H1 (cell line): Measurements from ENCODE around the gene RPL38. TPM values are rescaled to one million over a fixed set of nuclear protein-coding genes. Genes with fewer than 3 reads are reported as not detected.

Experiments
- CTCF ChIA-PET: fragments of 300-600 bp; sonication (Branson Sonifier 250); formaldehyde crosslinking; loops from one replicate; lab custom pipeline; 2021; ENCODE audit not compliant: partially characterized antibody; lab: Charles Lee
- POLR2A ChIA-PET: fragments of 300-600 bp; sonication (Branson Sonifier 250); formaldehyde crosslinking; loops from one replicate; lab custom pipeline; 2021; ENCODE audit warnings: inconsistent platforms; ENCODE audit not compliant: partially characterized antibody; lab: Charles Lee
- DNase-seq, 2 experiments: peaks; one replicate each; pipeline versions ENCODE4 v3.0.0 to v3.0.0-alpha.2; 2010 to 2022; ENCODE audit warnings: low spot score in 2 of 2, low read depth in 1 of 2, mixed read lengths in 1 of 2
- FAIRE-seq: peaks from 2 replicates; lab custom pipeline; 2011; peaks lifted over from hg19 to GRCh38; lab: Jason Lieb, UNC
- H2AFZ ChIP-seq: 2 replicates; pipeline ENCODE4 v1.8.1; 2012; ENCODE audit warnings: low read length, inconsistent platforms
- H2AK5ac ChIP-seq: 2 replicates; pipeline ENCODE4 v1.6.1; 2013; ENCODE audit warnings: low read depth, low read length
- H2BK120ac ChIP-seq: replicated peaks from 2 replicates; pipeline ENCODE3; 2013; ENCODE audit warnings: low read depth, low read length, inconsistent platforms
- H2BK12ac ChIP-seq: 2 replicates; pipeline ENCODE4 v1.6.1; 2013; ENCODE audit warnings: low read depth, low read length
- H2BK15ac ChIP-seq: 2 replicates; pipeline ENCODE4 v1.6.1; 2013; ENCODE audit warnings: low read length
- H2BK20ac ChIP-seq: 2 replicates; pipeline ENCODE4 v1.6.1; 2013; ENCODE audit warnings: low read length
- H2BK5ac ChIP-seq: 2 replicates; pipeline ENCODE4 v1.6.1; 2013; ENCODE audit warnings: low read depth, low read length
- H3K14ac ChIP-seq: 2 replicates; pipeline ENCODE4 v1.6.1; 2013; ENCODE audit warnings: inconsistent platforms; ENCODE audit not compliant: insufficient read length
- H3K18ac ChIP-seq: 2 replicates; pipeline ENCODE4 v1.6.1; 2013; ENCODE audit warnings: low read length; ENCODE audit errors: extremely low read depth
- H3K23ac ChIP-seq: 2 replicates; pipeline ENCODE4 v1.6.1; 2013; ENCODE audit warnings: inconsistent platforms; ENCODE audit not compliant: insufficient read length
- H3K23me2 ChIP-seq: 2 replicates; pipeline ENCODE4 v1.6.1; 2013; ENCODE audit warnings: low read depth, low read length
- H3K27ac ChIP-seq: 2 replicates; pipeline ENCODE4 v1.6.1; 2011; ENCODE audit warnings: low read depth, low read length, inconsistent platforms
- H3K27me3 ChIP-seq, 4 experiments: replicated peaks in 1 of 4; 1 replicate in 1 of 4; 2 replicates in 3 of 4; pipeline versions ENCODE4 v1.6.1 to v1.8.1; 2011 to 2013; ENCODE audit warnings: low read length in 3 of 4, mild to moderate bottlenecking in 3 of 4, inconsistent platforms in 2 of 4, mixed read lengths in 2 of 4, moderate library complexity in 1 of 4; ENCODE audit not compliant: control insufficient read depth in 3 of 4, insufficient read depth in 3 of 4; ENCODE audit errors: extremely low read depth in 1 of 4
- H3K36me3 ChIP-seq, 4 experiments: 2 replicates each; pipeline versions ENCODE4 v1.6.1 to v1.8.1; 2011 to 2013; ENCODE audit warnings: mild to moderate bottlenecking in 4 of 4, low read length in 3 of 4, moderate library complexity in 2 of 4, control low read depth in 1 of 4, inconsistent platforms in 1 of 4; ENCODE audit not compliant: insufficient read depth in 4 of 4, control insufficient read depth in 2 of 4
- H3K4ac ChIP-seq: replicated peaks from 2 replicates; pipeline ENCODE3; 2013; ENCODE audit warnings: low read length, low read depth, mixed read lengths, inconsistent platforms; ENCODE audit not compliant: insufficient read length
- H3K4me1 ChIP-seq, 4 experiments: replicated peaks in 1 of 4; 1 replicate in 1 of 4; 2 replicates in 3 of 4; pipeline versions ENCODE4 v1.6.1 to v1.8.1; 2011 to 2013; ENCODE audit warnings: low read length in 3 of 4, inconsistent platforms in 2 of 4, mixed read lengths in 1 of 4; ENCODE audit not compliant: insufficient read depth in 4 of 4, control insufficient read depth in 3 of 4
- H3K4me2 ChIP-seq, 2 experiments: 2 replicates each; pipeline versions ENCODE4 v1.6.1 to v1.8.1; 2011 to 2013; ENCODE audit warnings: low read depth in 2 of 2, low read length in 2 of 2, control low read depth in 1 of 2, inconsistent platforms in 1 of 2, mild to moderate bottlenecking in 1 of 2; ENCODE audit not compliant: insufficient read depth in 1 of 2
- H3K4me3 ChIP-seq, 4 experiments: fragments of 200-600, 300-600 bp in 1 of 4; sonication (generic), shearing (Covaris generic), sonication (Bioruptor Twin) in 1 of 4; 2 replicates each; pipeline versions ENCODE4 v1.5.1 to v1.8.1; 2011 to 2016; ENCODE audit warnings: low read length in 4 of 4, low read depth in 3 of 4, control low read depth in 2 of 4, inconsistent platforms in 2 of 4, mild to moderate bottlenecking in 2 of 4, mixed read lengths in 1 of 4, moderate library complexity in 1 of 4; ENCODE audit not compliant: insufficient read depth in 2 of 4; ENCODE audit errors: extremely low read depth in 1 of 4
- H3K56ac ChIP-seq: replicated peaks from 2 replicates; pipeline ENCODE3; 2013; ENCODE audit warnings: low read depth, mild to moderate bottlenecking, mixed read lengths, low read length, inconsistent platforms; ENCODE audit not compliant: insufficient read length
- H3K79me1 ChIP-seq: 2 replicates; pipeline ENCODE4 v1.6.1; 2013; ENCODE audit warnings: low read depth, low read length, control low read depth
- H3K79me2 ChIP-seq, 2 experiments: 2 replicates each; pipeline versions ENCODE4 v1.6.1 to v1.8.1; 2012 to 2013; ENCODE audit warnings: low read length in 2 of 2, mild to moderate bottlenecking in 2 of 2, inconsistent platforms in 1 of 2; ENCODE audit not compliant: insufficient read depth in 2 of 2, control insufficient read depth in 1 of 2
- H3K9ac ChIP-seq, 4 experiments: replicated peaks in 1 of 4; 1 replicate in 1 of 4; 2 replicates in 3 of 4; pipeline versions ENCODE4 v1.6.1 to v1.8.1; 2011 to 2013; ENCODE audit warnings: low read depth in 3 of 4, low read length in 3 of 4, control low read depth in 2 of 4, mild to moderate bottlenecking in 2 of 4, moderate library complexity in 2 of 4, inconsistent platforms in 1 of 4; ENCODE audit errors: extremely low read depth in 1 of 4
- H3K9me3 ChIP-seq, 2 experiments: 2 replicates each; pipeline versions ENCODE4 v1.6.1 to v1.8.1; 2012 to 2013; ENCODE audit warnings: mild to moderate bottlenecking in 2 of 2, moderate library complexity in 2 of 2, control low read depth in 1 of 2, inconsistent platforms in 1 of 2, low read depth in 1 of 2, low read length in 1 of 2, mixed read lengths in 1 of 2; ENCODE audit not compliant: insufficient read depth in 2 of 2
- H4K20me1 ChIP-seq, 2 experiments: replicated peaks in 1 of 2; 2 replicates each; pipeline versions ENCODE3 to v1.8.1; 2011 to 2013; ENCODE audit warnings: inconsistent platforms in 2 of 2, low read length in 2 of 2, mild to moderate bottlenecking in 1 of 2; ENCODE audit not compliant: insufficient read depth in 2 of 2, control insufficient read depth in 1 of 2
- H4K5ac ChIP-seq: 2 replicates; pipeline ENCODE4 v1.6.1; 2013; ENCODE audit warnings: low read length, low read depth, mixed read lengths, inconsistent platforms; ENCODE audit not compliant: insufficient read length
- H4K8ac ChIP-seq: 2 replicates; pipeline ENCODE4 v1.8.0; 2013; ENCODE audit warnings: mild to moderate bottlenecking, moderate library complexity, low read length, inconsistent platforms; ENCODE audit not compliant: insufficient read depth; ENCODE audit errors: extremely low read depth
- H4K91ac ChIP-seq: replicated peaks from 2 replicates; pipeline ENCODE3; 2013; ENCODE audit warnings: low read length, mixed read lengths, inconsistent platforms; ENCODE audit not compliant: insufficient read length
- ATF3 ChIP-seq: IDR thresholded peaks from 2 replicates; pipeline ENCODE4 v1.6.1; 2011; ENCODE audit warnings: low read depth, mild to moderate bottlenecking, low read length; ENCODE audit not compliant: insufficient read depth
- CHD2 ChIP-seq: IDR thresholded peaks from 2 replicates; pipeline ENCODE4 v1.6.1; 2012; ENCODE audit warnings: low read length, improper control_type of control experiment
- EGR1 ChIP-seq: IDR thresholded peaks from 2 replicates; pipeline ENCODE4 v1.6.1; 2011; ENCODE audit warnings: low read depth, low read length, borderline replicate concordance
- EZH2 ChIP-seq: fragments of 200-600 bp; sonication (generic); IDR thresholded peaks from 2 replicates; pipeline ENCODE4 v1.7.1; 2012; ENCODE audit warnings: low read depth, mild to moderate bottlenecking, moderate library complexity, low read length, inconsistent platforms; ENCODE audit not compliant: severe bottlenecking
- POLR2A ChIP-seq, 2 experiments: IDR thresholded peaks; 1 replicate in 1 of 2; 2 replicates in 1 of 2; pipeline ENCODE4 v1.6.1; 2011; ENCODE audit warnings: low read depth in 2 of 2, low read length in 2 of 2, mild to moderate bottlenecking in 2 of 2; ENCODE audit errors: control extremely low read depth in 1 of 2
- SIN3A ChIP-seq, 2 experiments: IDR thresholded peaks in 1 of 2; conservative IDR thresholded peaks in 1 of 2; 2 replicates each; pipeline ENCODE4 v1.6.1; 2011 to 2012; ENCODE audit warnings: low read length in 2 of 2, improper control_type of control experiment in 1 of 2, low read depth in 1 of 2, mild to moderate bottlenecking in 1 of 2
- SIRT6 ChIP-seq: IDR thresholded peaks from one replicate; pipeline ENCODE4 v1.7.1; 2012; ENCODE audit warnings: low read length, inconsistent platforms
- SP2 ChIP-seq: IDR thresholded peaks from 2 replicates; pipeline ENCODE4 v1.6.1; 2012; ENCODE audit warnings: mild to moderate bottlenecking, low read length, inconsistent platforms
- TCF12 ChIP-seq: IDR thresholded peaks from 2 replicates; pipeline ENCODE4 v1.6.1; 2011; ENCODE audit warnings: low read depth, mild to moderate bottlenecking, low read length
- WGBS, 2 experiments: shearing (Covaris generic) in 1 of 2; methylation state at CpG; one replicate each; pipeline versions ENCODE4 v1.1.6 to v1.1.7; 2013 to 2015; ENCODE audit warnings: low lambda C conversion rate in 2 of 2, mixed read lengths in 2 of 2, inconsistent platforms in 1 of 2, low coverage in 1 of 2, missing lambda C conversion rate in 1 of 2; ENCODE audit not compliant: insufficient replicate concordance in 2 of 2, insufficient coverage in 1 of 2, insufficient read length in 1 of 2; ENCODE audit errors: extremely low coverage in 1 of 2, missing lambda C conversion rate in 1 of 2; 5-methylcytosine and 5-hydroxymethylcytosine counted together
- polyA plus RNA-seq, 7 experiments: library from polyadenylated mRNA; depleted of rRNA in 3 of 7; stranded (reverse) in 5 of 7; unstranded in 2 of 7; fragments of >200 nt in 5 of 7; fragments of 200-250 nt in 2 of 7; gene quantifications; 1 replicate in 5 of 7; 2 replicates in 1 of 7; 4 replicates in 1 of 7; pipeline versions ENCODE4 v1.2.1 to v1.2.3, GENCODE V29; 2011 to 2013; ENCODE audit warnings: missing spikeins in 2 of 7, mixed read lengths in 2 of 7
- total RNA-seq: library from RNA; stranded (reverse); fragmentation: NEBNext Ultra II Directional; extraction: Animal tissue kit (Norgen Biotek cat#: 25700); gene quantifications from 2 replicates; pipeline ENCODE4 v1.2.1, GENCODE V29; 2021
- TF ChIP-seq, protein P1 (sequence below): IDR thresholded peaks from 2 replicates; pipeline ENCODE4 v1.6.1; 2012; ENCODE audit warnings: inconsistent platforms

Gene RPL38
- total and polyA plus RNA-seq, 2 of the 8 experiments (the other 6 are each of a cell fraction or from before 2014, with no cell fraction given): 412 to 1,195 TPM

GRCh38 chr17:74240618-74241205, 37.2 kb downstream of the RPL38 start:
- Histone ChIP-seq H3K4ac (no peak overlapping the region), H3K14ac (no peak overlapping the region)

More at GRCh38 chr17:74240618-74241205, 37.2 kb downstream of the RPL38 start:
- H2BK15ac ChIP-seq: peak overlapping the region; percentile 72; the same call in 1 of the 2 replicates
- no peak overlapping the region for H3K18ac ChIP-seq
- TF ChIP-seq SIRT6: no peak
- TF ChIP-seq ATF3: no peak
- TF ChIP-seq EGR1: no peak
- TF ChIP-seq TCF12: no peak
- TF ChIP-seq CHD2: no peak
- TF ChIP-seq, protein P1, sequence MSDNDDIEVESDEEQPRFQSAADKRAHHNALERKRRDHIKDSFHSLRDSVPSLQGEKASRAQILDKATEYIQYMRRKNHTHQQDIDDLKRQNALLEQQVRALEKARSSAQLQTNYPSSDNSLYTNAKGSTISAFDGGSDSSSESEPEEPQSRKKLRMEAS: no peak
- no peak for TF ChIP-seq SP2
- TF ChIP-seq EZH2: no peak
- TF ChIP-seq POLR2A (IDR thresholded peaks at IDR 0.05; ENCODE audit: control extremely low read depth in 1 of 2, low read depth in 2 of 2, low read length in 2 of 2): no peak
- no peak for TF ChIP-seq SIN3A (conservative IDR thresholded peaks at IDR 0.05 in 1 of 2, IDR thresholded peaks at IDR 0.05 in 1 of 2; ENCODE audit: low read depth in 1 of 2, low read length in 2 of 2)
- TF ChIP-seq, all 59 proteins: peak for 0
- H3K79me1 ChIP-seq: no peaks in the 10 kb centered on the region
- H3K23ac ChIP-seq: no peak overlapping the region
- FAIRE-seq (no peak), DNase-seq (no peak)
- no peak overlapping the region for H3K4me2 ChIP-seq
- no peaks in the 10 kb centered on the region for H3K36me3 ChIP-seq
- H3K56ac ChIP-seq: no peak overlapping the region
- no peak overlapping the region for H2BK20ac ChIP-seq
- H3K9ac ChIP-seq: no peak overlapping the region
- H2AFZ ChIP-seq: no peak overlapping the region
- H2BK5ac ChIP-seq: no peak overlapping the region
- H4K91ac ChIP-seq: no peak overlapping the region
- no peak overlapping the region for H2AK5ac ChIP-seq
- POLR2A ChIA-PET: interaction anchor here (1.2 to 8.2 kb wide), 4 partner anchors 10 to 38 kb away, joined by 3 to 61 read pairs (median 4); partner anchors contain the start of genes RPL38 and TTYH2
- H2BK12ac ChIP-seq: no peak overlapping the region
- no peak overlapping the region for H3K4me3 ChIP-seq
- no peak overlapping the region; the same call in 1 of the 2 replicates for H4K8ac ChIP-seq
- H3K27me3 ChIP-seq: no peaks in the 10 kb centered on the region
- H4K5ac ChIP-seq: no peak overlapping the region
- H3K79me2 ChIP-seq: no peaks in the 10 kb centered on the region
- H4K20me1 ChIP-seq: no peaks in the 10 kb centered on the region
- H3K23me2 ChIP-seq: no peaks in the 10 kb centered on the region
- no peak overlapping the region for H3K27ac ChIP-seq
- peaks cover 7 to 23% (median 15%) of the 10 kb centered on the region in 4 experiments for H3K4me1 ChIP-seq
- H2BK120ac ChIP-seq: no peak overlapping the region
- CTCF ChIA-PET: interaction anchor here (0.8 to 2.5 kb wide), 5 partner anchors 20 to 530 kb away, joined by 3 to 6 read pairs (median 4); no protein-coding TSS in a partner anchor
- 78% methylated on average over 11 of the region's 11 CpGs; no CpG with 5 or more reads in 1 of the 2 experiments for WGBS, 2 experiments
- H3K9me3 ChIP-seq: no peaks in the 10 kb centered on the region
